ENCODE measurements around the gene CYP3A4.
"Not testable (repeated sequence)": the region's sequence is repeated elsewhere in the genome, so short reads cannot be mapped to it uniquely, and the experiment has no call there.

CYP3A4 gene

GRCh38 chr7:99723201-99723600, 60.8 kb downstream of the CYP3A4 start:
- not testable (repeated sequence) for DNase-seq (ENCODE audit: low read depth)

DNA sequence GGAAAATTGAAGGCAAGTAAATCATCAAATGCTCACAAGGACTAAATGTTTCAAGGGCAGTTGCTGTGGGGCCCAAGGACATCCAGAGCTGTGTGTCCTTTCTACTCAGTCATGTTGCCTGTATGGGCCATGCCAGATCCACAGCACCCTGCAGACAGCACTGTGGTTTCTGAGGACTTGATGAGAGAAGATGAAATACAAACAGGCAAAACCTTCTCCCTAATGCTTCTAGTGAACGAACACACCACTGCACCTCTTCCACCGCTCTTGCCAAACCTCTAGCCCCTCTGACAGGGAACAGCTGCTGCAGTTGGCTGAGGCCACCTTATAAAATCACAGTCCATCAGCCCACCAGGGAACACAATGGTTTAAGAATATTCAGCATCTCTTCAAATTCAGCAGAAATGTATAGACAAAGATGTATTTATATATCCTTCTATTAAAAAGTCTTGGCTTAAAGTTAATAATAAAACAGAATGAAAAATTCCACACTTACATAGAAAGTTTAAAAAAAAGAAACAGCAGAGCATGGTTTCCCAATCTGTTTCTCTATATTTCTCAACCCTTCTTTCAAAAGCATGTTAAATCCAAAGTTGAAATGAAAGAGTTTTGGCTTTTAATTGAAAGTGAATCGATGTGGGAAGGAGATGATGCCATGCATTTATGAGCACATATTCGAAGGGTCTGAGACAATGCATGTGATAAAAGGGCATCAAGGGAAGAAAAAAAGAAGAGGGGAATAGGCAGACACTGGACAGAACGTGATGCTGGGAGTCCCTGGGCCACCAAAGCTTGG, 63.0 kb downstream of the CYP3A4 start:
- no peak for DNase-seq (ENCODE audit: low read depth)

GRCh38 chr7:99719996-99720769, 63.8 kb downstream of the CYP3A4 start:
- DNase-seq (ENCODE audit: low read depth) = no peak

DNA sequence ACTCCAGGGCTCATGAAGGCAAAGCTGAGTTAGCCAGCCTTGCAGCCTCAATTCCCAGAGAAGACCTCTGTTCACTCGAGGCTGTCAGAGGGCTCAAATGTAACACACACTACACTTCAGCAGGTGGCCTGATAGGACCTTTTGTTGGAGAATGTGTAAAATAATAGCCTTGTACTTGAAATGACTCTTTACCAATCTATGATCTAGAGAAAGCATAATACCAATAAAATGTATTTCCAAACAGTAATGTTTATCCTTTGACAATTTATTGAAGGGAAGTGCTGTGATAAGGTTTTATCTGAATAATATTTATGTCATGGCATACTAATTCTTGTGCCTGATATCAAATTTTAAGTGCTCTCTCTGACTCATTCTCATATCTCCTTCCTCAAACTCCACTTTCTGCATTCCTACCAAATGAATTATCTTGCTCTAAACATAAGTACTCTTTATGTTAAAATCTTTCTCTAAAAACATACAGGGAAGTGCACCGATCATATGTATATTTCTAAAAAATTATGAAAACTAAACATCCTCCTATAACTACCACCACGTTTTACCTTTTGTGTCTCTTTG, 69.9 kb downstream of the CYP3A4 start:
- no peak for DNase-seq (ENCODE audit: low read depth)

GRCh38 chr7:99709838-99710578, 74.0 kb downstream of the CYP3A4 start:
- no peak for DNase-seq (ENCODE audit: low read depth)

- DNase-seq (ENCODE audit: low read depth) = no peak
Measured at GRCh38 chr7:99709260-99709659, 74.7 kb downstream of the CYP3A4 start.

DNA sequence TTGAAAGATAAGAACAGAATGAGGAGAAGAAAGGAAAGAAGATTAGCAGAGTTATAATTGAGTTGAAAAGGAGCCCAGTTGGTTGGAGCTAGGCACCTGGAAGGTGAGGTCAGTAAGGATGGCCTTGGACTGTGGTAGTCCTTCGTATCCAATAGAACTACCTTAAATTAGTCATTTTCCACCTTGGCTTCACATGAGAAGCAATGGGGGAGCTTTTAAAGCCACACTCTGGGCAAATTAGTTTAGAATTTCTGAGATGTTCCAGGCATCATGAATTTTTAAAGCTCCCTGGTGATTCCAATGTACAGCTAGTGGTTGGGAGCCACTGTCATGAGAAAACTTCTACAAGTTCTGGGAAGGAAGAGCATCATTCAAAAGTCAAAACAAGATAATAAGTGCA, 76.9 kb downstream of the CYP3A4 start:
- DNase-seq (ENCODE audit: low read depth) = no peak

Measured in stimulated activated CD8-positive, alpha-beta memory T cell treated with anti-CD3 and anti-CD28 coated beads, Interleukin-12 subunit alpha, Interleukin-12 subunit beta, amount 100 ng/mL, for 1 hour (primary cell).